HG03045 (cell line): ENCODE results near the gene TCF25.
A peak's percentile ranks its signal among the peaks of the same experiment; 100 is the strongest.

Source experiments
- ATAC-seq: cut with Tn5 transposase; IDR thresholded peaks from one replicate; pipeline ENCODE4 v1.9.1; 2021; ENCODE audit warnings: mild to moderate bottlenecking, moderate library complexity; ENCODE audit not compliant: unreplicated experiment

Gene TCF25

DNA sequence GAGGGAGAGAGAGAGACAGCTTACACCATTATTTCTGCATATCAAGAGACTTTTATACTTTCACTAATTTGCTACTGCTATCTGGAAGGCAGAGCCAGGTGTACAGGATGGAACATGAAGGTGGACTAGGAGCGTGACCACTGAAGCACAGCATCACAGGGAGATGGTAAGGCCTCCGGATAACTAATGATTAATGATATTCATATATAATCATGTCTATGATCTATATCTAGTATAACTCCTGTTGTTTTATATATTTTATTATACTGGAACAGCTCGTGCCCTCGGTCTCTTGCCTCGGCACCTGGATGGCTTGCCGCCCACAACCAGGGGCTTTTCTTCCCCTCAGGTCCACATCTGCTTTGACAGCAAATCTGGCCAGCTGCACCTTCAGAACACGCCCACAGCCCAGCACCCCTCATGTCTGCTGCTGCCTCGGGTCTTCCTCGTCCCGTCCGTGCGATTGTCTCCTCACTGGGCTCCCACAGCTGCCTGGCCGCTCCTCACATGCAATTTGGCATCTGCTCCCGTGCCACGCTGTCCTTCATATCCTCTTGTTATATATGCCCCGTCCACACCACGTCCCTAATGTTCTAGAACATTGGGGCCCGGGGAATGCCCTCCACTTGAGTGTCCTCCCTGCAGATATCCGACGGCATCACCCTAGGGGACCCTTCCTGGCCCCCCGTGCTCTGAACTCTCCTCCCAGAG lies 64.9 kb downstream of the TCF25 start:
- ATAC-seq: no peak

DNA sequence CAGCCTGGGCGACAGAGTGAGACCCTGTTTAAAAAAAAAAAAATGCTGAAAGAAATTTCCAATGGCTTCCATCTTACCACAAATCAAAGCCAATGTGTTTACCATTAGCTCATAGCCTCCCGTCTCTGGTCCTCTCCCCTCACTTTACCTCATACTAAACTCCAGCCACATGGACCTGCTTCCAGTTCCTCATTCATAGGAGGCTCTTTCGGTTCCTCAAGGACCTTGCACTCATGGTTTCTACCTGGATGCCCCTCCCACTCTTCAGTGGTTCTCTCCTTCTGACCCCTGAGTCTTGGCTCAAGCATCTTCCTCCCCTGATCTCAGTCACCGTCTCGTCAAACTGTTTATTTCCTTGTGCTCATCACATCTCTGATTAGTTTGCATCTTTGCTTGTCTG lies 71.4 kb downstream of the TCF25 start:
- no peak for ATAC-seq

DNA sequence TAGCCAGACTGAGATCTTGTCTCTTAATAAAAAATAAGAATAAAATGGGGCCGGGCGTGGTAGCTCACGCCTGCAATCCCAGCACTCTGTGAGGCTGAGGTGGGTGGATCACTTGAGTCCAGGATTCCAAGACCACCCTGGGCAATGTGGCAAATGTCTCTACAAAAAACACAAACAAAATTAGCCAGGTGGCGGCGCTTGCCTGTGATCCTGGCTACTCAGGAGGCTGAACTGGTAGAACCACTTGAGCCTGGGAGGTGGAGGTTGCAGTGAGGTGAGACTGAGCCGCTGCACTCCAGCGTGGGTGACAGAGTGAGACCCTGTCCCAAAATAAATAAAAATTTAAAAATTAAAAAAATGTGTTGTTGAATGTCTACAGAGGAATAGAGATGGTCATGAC lies 72.3 kb downstream of the TCF25 start:
- no peak for ATAC-seq

DNA sequence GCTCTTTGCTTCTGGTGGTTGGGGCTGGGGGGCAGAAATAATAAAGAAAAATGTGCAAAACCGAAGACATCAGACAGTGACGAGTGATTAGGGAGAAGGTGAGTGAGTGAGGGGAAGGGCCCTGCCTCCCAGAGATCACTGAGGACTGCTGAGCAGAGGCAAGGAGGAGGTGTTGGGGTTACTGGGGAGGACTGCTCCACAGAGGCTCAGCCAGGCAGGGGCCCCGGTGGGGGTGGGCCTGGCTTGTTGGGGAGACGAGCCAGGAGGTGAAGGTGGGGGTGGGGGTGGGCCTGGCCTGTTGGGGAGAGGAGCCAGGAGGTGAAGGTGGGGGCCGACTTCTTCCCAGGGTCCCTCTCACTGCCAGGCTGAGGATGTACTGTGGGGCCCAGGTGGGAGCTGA lies 73.1 kb downstream of the TCF25 start:
- no peak for ATAC-seq

DNA sequence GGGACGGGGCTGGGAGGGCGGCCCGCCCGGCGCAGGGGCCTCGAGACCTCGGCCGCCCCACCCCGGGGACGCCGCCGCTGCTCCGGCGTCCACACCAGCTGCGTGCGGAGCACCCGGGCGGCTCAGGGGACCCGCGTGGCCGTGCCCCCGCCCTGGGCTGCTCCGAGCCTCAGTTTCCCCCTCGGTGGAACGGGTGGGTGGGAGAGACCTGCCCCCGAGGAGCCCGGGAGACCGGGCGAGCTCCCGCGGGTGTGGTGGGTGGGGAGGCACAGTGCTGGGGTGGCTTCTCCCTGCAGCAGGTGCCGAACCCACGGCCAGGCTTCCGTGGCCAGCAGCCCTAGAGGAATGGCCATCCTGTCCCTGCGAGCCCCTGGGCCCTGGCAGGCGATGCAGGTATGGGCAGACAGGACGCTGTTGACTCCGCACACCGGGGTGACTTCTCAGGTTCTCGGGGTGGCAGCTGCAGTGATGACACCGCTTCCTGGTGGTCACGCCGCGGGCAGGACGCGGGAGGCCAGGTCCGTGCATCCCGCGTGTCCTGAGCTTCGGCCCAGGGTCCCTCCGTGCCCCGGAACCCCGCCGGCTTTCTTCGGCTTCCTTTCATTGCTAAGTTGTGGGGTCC lies 75.8 kb downstream of the TCF25 start:
- ATAC-seq: no peak

DNA sequence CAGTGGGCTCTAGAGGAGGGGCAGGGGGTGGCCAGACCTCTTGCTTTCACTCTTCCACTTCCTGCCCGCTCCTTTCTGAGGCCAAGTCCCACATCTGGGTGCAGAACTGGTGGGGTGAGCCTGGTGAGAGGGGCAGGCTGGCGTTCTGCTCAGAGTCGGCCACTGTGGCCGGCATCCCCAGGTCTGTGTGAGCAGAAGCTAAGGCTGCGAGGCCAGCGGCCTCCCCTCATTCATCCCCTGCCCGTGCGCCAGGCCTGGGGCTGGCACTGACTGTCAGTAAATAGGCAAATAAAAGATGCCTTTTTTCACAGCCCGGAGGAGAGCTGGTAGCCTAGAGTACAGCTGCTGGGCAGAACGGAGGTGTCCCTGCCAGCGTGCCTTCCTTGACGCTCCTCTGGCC lies 76.4 kb downstream of the TCF25 start:
- ATAC-seq: no peak

DNA sequence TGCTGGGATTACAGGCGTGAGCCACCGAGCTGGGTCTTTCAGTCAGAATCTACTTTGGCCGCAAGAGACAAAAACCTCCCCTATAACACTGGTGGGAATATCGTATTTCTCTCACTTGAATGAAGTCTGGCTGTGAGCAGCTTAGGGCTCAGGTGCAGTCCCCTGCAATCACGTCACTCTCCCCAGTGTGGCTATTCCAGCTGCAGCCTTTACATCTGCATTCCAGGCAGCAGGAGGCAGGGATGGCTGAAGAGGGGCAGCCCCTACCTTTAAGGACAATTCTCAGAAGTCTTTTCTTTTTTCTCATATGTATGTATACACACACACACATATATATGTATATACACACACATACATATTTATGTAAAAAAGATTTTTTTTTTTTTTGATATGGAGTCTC lies 78.1 kb downstream of the TCF25 start:
- ATAC-seq: no peak

DNA sequence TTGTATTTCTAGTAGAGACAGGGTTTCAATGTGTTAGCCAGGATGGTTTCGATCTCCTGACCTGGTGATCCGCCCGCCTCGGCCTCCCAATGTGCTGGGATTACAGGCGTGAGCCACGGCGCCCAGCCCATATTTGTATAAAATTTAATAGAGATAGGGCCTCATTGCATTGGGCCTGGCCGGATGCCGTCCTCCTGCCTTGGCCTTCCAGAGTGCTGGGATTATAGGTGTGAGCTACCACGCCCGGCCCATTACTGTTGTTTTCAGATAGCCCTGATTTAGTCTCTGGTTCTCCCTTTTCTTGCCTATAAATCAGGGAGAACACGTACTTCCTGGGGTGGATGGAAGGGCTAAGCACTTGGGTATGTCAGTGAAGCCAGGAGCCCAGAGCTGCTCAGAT lies 78.7 kb downstream of the TCF25 start:
- ATAC-seq: no peak

DNA sequence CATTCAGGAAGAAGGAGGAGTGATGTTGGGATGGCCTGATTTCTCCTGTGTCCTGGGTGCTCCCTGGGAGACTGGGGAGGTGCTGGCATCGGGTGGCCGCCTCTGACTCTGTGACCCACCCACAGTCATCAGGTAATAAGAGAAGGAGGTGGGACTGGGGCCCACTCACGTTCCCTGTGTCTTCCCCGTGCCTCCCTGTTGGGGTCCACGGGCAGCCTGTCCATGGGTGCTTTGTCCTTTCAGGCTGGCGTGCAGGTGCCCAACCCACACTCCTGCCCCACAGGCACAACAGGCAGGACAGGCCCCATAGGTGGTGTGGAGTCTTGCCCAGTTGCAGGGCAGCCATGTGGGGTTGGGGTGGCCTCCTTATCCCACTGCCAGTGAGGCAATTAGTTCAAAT lies 79.2 kb downstream of the TCF25 start:
- ATAC-seq: no peak

DNA sequence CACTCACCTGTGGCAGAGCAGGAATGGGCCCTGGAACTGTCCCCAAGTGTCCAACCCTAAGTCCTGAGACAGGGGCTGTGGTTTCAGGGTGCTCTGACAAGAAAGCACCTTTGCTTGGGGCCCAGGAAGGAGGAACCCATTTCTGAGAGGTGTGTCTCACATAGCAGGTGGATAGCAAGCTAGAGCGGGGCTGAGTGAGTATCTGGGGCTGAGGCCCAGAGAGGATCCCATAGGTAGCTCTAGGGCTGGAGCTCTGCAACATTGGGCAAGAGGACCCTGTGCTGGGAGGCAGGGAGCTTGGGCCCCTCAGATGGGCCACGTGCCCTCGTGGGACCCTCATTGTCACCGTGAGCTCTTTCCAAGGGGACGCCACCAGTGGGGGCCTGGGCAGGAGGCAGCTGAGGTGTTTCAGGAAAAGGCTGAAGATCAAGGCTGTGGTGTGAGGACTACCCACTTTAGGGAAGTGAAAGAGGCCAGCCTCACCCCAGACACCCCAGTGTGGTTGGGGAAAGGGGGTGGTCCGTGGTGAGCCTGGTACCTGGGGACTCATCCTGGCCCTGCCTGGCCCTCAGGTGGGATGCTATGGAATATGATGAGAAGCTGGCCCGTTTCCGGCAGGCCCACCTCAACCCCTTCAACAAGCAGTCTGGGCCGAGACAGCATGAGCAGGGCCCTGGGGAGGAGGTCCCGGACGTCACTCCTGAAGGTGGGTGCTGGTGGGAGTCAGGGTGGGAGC lies 80.4 kb downstream of the TCF25 start:
- peak; percentile 61 for ATAC-seq

DNA sequence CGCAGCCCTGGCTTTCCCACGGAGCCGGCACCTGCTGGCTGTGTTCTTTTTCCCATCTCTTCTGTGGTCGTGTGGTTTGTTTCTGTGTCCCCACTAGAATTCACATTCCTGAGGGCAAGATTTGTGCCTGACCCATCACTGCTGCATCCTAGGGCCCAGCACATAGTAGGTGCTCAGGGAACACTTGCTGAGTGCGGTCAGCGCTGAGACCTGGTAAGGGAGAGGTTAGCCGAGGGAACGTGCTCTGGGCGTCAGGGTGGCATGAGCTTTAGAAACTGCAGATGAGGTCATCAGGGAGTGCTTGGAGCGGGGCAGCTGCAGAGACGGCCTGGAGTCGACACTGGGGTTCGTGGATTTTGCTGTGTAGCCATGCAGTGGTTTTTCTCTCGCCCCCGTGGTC lies 81.1 kb downstream of the TCF25 start:
- no peak for ATAC-seq

DNA sequence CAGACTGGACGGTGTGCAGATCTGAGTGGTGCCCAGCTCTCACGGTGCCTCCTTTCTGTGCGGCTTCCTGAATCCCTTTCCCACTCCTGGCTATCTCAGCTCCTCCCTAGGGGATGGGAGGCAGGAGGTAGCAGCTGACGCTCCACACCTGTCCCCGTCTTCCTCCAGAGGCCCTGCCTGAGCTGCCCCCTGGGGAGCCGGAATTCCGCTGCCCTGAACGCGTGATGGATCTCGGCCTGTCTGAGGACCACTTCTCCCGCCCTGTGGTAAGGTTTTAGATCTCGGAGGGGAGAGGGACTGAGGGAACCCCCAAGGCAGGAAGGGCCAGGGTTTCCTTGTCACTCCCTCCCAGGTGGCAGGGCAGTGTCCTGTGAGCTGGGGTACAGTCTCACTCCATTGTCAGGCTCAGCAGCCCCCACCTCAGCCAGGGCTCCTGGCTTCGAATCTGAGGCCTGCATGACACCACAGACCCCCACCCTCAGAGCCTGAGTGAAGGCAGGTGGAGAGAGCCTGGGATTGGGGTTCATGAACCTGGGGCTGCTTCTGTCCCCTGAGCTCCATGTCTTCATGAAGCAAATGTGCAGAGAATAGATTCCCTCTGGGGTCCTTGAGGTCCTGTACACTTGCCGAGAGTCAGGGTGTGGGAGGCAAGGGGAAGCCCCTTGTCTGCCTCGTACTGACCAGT lies 81.8 kb downstream of the TCF25 start:
- no peak for ATAC-seq

DNA sequence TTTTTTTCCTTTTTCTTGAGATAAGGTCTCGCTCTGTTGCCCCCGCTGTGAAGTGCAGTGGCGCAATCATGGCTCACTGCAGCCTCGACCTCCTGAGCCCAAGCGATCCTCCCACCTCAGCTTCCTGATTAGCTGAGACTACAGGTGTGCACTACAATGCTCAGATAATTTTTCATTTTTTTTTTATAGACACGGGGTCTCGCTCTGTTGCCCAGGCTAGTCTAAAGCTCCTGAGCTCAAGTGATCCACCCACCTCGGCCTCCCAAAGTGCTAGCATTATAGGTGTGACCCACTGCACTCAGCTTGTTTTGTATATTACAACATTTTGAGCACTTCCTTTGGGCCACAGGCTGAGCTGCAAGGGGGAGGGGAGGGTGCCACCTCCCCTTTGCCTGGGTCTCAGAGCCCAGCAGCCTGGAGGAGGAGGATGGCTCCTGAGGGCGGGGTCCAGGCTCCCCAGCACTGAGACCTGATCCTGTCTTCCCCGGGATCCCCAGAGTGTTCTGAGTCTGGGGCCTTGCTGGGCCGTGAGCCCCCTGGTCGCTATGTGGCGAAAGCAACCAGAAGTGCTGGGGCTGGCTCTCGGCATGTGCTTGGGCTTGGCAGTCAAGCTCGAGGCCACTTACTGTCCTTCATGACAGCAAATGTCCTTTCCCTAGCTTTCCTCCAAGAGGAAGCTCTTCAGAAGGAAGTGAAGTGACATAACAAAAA lies 83.3 kb downstream of the TCF25 start:
- ATAC-seq: no peak

DNA sequence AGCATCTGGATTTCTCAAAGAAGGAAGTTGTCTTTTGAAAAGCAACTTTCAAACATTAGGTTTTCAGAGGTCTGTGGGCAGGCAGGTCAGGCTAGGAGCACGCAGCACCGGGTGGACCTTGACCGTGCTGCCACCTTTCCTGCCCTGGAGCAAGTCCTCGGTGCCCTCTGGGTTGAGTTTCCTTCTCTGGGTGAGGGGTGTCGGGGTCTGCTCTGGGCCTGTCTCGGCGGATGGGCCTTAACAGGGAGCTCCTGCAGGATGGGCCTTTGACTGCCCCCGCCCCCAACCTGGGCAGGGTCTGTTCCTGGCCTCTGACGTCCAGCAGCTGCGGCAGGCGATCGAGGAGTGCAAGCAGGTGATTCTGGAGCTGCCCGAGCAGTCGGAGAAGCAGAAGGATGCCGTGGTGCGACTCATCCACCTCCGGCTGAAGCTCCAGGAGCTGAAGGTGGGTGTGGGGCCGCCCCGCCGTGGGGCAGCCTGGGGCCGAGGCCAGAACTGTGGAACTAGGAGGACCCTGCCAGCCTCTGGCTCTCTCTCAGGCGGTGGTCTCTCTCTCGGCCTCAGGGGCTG lies 83.9 kb downstream of the TCF25 start:
- ATAC-seq: no peak

DNA sequence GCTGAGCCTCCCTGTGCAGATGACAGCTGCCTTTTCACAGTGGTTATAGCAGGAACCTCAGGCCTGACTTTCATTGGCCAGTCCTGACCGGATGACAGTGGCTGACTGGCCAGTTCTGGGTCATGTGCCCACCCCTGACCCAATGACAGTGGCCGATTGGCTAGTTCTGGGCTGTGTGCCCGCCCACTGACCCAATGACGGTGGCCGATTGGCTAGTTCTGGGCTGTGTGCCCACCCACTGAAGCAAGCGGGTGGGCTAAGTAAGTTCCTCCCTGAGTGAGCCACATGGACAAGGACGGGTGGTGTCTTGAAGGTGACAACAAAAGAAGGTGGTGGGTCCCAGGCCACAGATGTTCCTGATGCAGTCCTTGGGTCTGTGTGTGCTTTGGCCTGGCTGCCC lies 84.7 kb downstream of the TCF25 start:
- no peak for ATAC-seq

DNA sequence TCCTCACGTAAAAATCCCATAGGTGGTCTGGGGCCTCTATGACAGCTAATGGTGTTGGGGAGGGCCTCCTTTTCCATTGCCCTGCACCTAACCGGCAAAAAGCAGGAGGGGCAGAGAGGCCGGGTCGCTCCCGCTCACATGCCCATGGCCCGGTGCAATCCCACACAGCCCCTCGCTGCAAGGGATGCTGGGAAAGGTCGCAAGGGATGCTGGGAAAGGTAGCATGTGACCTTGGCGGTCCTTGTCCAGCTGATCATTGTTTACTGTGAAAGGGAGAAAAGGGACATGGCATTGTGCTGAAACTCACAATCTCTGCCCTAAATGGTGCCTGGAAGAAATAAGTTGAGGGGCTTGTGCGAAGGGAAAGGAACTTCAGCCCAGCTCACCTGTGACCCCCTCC lies 85.2 kb downstream of the TCF25 start:
- no peak for ATAC-seq

DNA sequence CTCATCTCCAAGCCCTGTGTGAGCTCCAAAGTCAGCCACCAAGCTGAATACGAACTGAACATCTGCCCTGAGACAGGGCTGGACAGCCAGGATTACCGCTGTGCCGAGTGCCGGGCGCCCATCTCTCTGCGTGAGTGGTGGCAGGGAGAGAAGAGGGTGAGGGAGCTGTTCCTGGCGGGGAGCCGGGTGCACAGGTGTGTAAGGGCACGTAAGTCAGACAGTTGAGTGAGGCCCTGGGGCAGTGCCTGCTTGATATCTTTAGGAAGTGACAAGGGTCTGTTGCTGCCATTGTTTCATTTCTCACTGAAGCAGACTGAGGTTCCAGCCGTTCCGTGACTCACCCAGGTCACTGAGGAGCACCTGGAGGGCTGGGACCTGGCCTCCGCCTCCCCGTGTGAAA lies 87.6 kb downstream of the TCF25 start:
- no peak for ATAC-seq
